ENCODE results near the gene SPACDR.
"Not testable (repeated sequence)": the region's sequence is repeated elsewhere in the genome, so short reads cannot be mapped to it uniquely, and the experiment has no call there.

Gene SPACDR

DNA sequence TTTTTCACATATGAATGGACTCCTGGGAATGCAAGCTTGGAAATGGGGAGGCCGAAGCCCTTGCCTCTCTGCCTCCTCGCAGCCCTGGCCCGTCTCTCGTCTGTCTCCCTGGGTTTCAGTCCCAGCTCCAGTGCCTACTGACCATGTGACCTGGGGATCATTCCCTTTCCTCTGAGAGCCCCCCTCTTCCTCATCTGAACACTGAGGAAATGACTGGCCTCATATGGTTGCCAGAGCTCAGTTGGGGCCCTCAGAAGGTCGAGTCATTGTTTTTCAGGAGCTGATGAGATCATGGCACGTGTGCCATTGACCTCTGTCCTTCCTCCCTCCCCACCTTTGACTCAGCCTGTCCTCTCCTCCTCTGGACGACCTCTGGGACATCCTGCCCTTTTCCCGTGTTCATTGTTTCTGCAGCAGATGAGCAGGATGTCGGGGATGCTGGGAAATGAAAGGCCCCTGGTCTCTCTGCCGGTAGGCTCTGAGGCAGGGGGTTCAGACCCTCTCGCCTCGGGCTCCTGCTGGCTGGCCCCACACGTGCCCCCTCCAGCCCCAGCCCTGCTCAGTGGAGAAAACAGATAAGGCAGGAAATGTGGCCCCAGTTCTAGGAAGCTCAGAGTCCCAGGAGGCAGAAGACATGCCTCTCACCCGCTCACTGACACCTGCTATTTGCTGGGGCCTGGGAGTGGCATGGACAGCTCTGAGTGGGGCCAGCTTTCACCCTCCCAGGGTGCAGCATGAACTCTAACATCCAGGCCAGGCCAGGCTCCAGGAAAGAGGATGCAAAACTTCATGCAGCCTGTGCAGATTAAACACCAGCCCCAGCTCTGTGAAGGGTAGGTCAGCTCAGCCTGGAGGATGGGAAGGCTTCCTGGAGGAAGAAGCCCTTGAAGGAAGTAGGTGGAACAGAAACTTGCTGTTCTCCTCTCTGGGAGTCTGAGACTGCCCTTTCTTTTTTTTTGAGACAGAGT, 19.5 kb downstream of the SPACDR start:
- Histone ChIP-seq H3K27me3 (replicated peaks in 2 of 5; ENCODE audit: control insufficient read depth in 4 of 5, insufficient read depth in 5 of 5, low read length in 4 of 5) (no peaks in the 10 kb centered on the region), H3K9me3 (ENCODE audit: control extremely low read depth in 1 of 5, control insufficient read depth in 4 of 5, insufficient read depth in 2 of 5, low read depth in 1 of 5, low read length in 4 of 5) (no peaks in the 10 kb centered on the region), H3K27ac (ENCODE audit: insufficient read depth in 1 of 2, low read depth in 1 of 2, low read length in 2 of 2, poor library complexity in 1 of 2, severe bottlenecking in 2 of 2) (peak overlapping the region in 1 of 2 experiments; percentile 62), H3K4me1 (ENCODE audit: control extremely low read depth in 1 of 4, control insufficient read depth in 4 of 4, insufficient read depth in 4 of 4, low read length in 3 of 4) (peaks cover 2 to 30% (median 21%) of the 10 kb centered on the region in 4 experiments), H3K36me3 (ENCODE audit: control insufficient read depth in 4 of 4, insufficient read depth in 4 of 4, low read length in 3 of 4) (no peaks in the 10 kb centered on the region), H3K4me3 (ENCODE audit: control insufficient read depth in 1 of 7, extremely low read depth in 1 of 7, insufficient read depth in 4 of 7, low read depth in 2 of 7, low read length in 6 of 7) (peak overlapping the region in 2 of 7 experiments; percentile 1 to 36)
- POLR2A ChIA-PET, result interaction anchor here (0.7 to 2.8 kb wide), 4 partner anchors 8 to 21 kb away, joined by 3 to 17 read pairs (median 8); partner anchors contain the start of genes MEPCE and ZCWPW1
- peak; percentile 38 to 63 (median 60) for DNase-seq
- 50% methylated on average over 7 of the region's 14 CpGs for WGBS (ENCODE audit: insufficient coverage)
- CTCF ChIA-PET, result interaction anchor here (1.0 to 20.5 kb wide), 8 partner anchors 9 to 245 kb away, joined by 3 to 160 read pairs (median 6); partner anchors contain the start of genes MEPCE and ZCWPW1

DNA sequence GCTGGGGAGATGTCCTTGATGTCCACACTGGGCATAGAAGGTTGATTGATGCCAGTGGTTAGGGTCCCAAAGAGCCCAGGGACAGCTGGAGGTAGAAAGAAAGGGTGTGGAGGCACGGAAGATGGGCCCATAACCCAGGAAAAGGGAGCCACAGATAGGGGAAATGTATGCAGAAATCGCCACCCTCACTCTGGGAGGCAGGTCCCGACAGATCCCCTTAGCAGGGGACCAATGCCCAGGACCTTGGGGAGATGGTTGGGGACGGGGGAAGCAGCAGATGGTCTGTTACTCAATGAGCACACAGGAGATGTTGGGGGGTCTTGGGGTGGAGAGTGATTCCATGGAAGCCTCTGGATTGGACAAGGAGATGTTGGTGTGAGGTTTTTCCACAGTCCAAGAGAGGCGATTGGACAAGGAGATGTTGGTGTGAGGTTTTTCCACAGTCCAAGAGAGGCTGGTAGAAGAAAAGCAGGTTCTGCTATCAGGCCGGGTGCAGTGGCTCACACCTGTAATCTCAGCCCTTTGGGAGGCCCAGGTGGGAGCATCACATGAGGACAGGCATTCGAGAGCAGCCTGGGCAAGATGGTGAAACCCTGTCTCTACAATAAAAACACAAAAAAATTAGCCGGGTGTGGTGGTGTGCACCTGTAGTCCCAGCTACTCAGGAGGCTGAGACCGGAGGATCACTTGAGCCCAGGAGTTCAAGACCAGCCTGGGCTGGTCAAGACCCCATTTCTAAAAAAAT, 20.8 kb downstream of the SPACDR start:
- ChIA-PET CTCF (interaction anchor here (2.2 to 20.5 kb wide), 2 partner anchors 8 to 11 kb away, joined by 8 to 160 read pairs; no protein-coding TSS in a partner anchor), POLR2A (interaction anchor here (0.9 to 2.8 kb wide), 3 partner anchors 9 to 14 kb away, joined by 4 to 17 read pairs (median 10); partner anchors contain the start of genes MEPCE and ZCWPW1)
- Histone ChIP-seq H3K9me3 (ENCODE audit: control extremely low read depth in 1 of 5, control insufficient read depth in 4 of 5, insufficient read depth in 2 of 5, low read depth in 1 of 5, low read length in 4 of 5) (no peaks in the 10 kb centered on the region), H3K27me3 (replicated peaks in 2 of 5; ENCODE audit: control insufficient read depth in 4 of 5, insufficient read depth in 5 of 5, low read length in 4 of 5) (no peaks in the 10 kb centered on the region), H3K4me1 (ENCODE audit: control extremely low read depth in 1 of 4, control insufficient read depth in 4 of 4, insufficient read depth in 4 of 4, low read length in 3 of 4) (peaks cover 2 to 30% (median 21%) of the 10 kb centered on the region in 4 experiments), H3K36me3 (ENCODE audit: control insufficient read depth in 4 of 4, insufficient read depth in 4 of 4, low read length in 3 of 4) (no peaks in the 10 kb centered on the region), H3K4me3 (ENCODE audit: control insufficient read depth in 1 of 7, extremely low read depth in 1 of 7, insufficient read depth in 4 of 7, low read depth in 2 of 7, low read length in 6 of 7) (no peak overlapping the region), H3K27ac (ENCODE audit: insufficient read depth in 1 of 2, low read depth in 1 of 2, low read length in 2 of 2, poor library complexity in 1 of 2, severe bottlenecking in 2 of 2) (no peak overlapping the region)
- WGBS (ENCODE audit: insufficient coverage), result 96% methylated on average over 9 of the region's 9 CpGs
- DNase-seq, result no peak

DNA sequence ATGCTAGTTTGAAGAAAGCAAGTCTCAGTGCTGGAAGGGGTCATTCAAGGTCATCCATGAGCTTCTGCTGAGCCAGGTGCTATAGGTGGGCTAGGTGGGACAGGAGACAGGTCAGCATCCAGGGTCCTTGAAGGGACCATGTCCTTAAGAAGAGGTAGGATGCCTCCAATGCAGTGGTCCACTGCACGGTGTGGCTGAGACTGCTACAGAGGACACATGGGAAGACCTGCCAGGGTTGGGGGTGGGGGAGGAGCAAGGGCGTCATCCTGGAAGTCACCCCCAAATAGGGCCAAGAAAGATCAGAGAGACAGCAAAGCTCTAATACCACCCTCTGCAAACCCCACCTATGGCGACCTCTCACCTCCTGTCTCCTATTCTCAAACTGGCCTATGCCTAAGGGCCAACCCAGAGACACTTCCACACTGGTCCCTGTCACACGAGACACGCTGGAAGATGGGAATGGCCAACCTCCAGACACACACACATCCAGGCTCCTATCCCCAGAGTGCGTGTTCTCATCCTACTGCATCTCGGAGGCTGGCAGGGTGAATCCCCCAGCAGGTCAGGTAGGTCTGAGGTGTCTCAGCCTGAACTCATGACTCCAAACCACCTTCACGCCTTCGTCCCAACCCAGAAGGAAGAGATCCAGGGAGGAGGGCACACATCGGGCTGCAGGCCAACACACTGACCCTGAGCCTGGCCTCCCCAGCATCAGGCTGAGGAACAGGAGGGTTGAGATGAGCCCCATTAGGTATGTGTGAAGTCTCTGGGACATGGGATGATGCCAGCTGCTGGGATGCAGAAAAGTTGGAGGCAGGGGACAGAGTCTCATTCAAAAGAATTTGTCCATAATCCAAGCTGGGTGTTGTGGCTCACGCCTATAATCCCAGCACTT, 22.2 kb downstream of the SPACDR start:
- no peak for DNase-seq
- Histone ChIP-seq H3K36me3 (ENCODE audit: control insufficient read depth in 4 of 4, insufficient read depth in 4 of 4, low read length in 3 of 4) (no peaks in the 10 kb centered on the region), H3K27ac (ENCODE audit: insufficient read depth in 1 of 2, low read depth in 1 of 2, low read length in 2 of 2, poor library complexity in 1 of 2, severe bottlenecking in 2 of 2) (no peak overlapping the region), H3K4me3 (ENCODE audit: control insufficient read depth in 1 of 7, extremely low read depth in 1 of 7, insufficient read depth in 4 of 7, low read depth in 2 of 7, low read length in 6 of 7) (no peak overlapping the region), H3K9me3 (ENCODE audit: control extremely low read depth in 1 of 5, control insufficient read depth in 4 of 5, insufficient read depth in 2 of 5, low read depth in 1 of 5, low read length in 4 of 5) (no peaks in the 10 kb centered on the region), H3K27me3 (replicated peaks in 2 of 5; ENCODE audit: control insufficient read depth in 4 of 5, insufficient read depth in 5 of 5, low read length in 4 of 5) (no peaks in the 10 kb centered on the region), H3K4me1 (ENCODE audit: control extremely low read depth in 1 of 4, control insufficient read depth in 4 of 4, insufficient read depth in 4 of 4, low read length in 3 of 4) (peaks cover 2 to 33% (median 23%) of the 10 kb centered on the region in 4 experiments)
- WGBS (ENCODE audit: insufficient coverage), result 97% methylated on average over 9 of the region's 11 CpGs
- CTCF ChIA-PET, result interaction anchor here (20.5 kb wide), 1 partner anchor 12 kb away, joined by 160 read pairs; no protein-coding TSS in a partner anchor
- POLR2A ChIA-PET, result interaction anchor here (0.9 kb wide), 1 partner anchor 12 kb away, joined by 4 read pairs; no protein-coding TSS in a partner anchor

DNA sequence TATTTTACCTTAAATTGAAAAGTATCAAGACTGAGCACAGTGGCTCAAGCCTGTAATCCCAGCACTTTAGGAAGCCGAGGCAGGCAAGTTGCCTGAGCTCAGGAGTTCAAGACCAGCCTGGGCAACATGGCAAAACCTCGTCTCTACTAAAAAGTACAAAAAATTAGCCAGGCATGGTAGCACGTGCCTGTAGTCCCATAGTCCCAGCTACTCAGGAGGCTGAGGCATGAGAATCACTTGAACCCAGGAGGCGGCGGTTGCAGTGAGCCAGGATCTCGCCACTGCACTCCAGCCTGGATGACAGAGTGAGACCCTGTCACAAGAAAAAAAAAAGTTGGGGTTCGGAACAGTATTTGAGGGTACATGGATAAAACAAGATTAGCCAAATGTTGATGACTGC, 24.8 kb downstream of the SPACDR start:
- peaks cover 0 to 11% (median 6%) of the 10 kb centered on the region in 4 experiments for H3K36me3 ChIP-seq (ENCODE audit: control insufficient read depth in 4 of 4, insufficient read depth in 4 of 4, low read length in 3 of 4)
- not testable (repeated sequence) for H3K9me3 ChIP-seq (ENCODE audit: control extremely low read depth in 1 of 5, control insufficient read depth in 4 of 5, insufficient read depth in 2 of 5, low read depth in 1 of 5, low read length in 4 of 5); H3K27me3 ChIP-seq (replicated peaks in 2 of 5; ENCODE audit: control insufficient read depth in 4 of 5, insufficient read depth in 5 of 5, low read length in 4 of 5); H3K4me3 ChIP-seq (ENCODE audit: control insufficient read depth in 1 of 7, extremely low read depth in 1 of 7, insufficient read depth in 4 of 7, low read depth in 2 of 7, low read length in 6 of 7); DNase-seq; H3K27ac ChIP-seq (ENCODE audit: insufficient read depth in 1 of 2, low read depth in 1 of 2, low read length in 2 of 2, poor library complexity in 1 of 2, severe bottlenecking in 2 of 2)
- 98% methylated on average over 4 of the region's 7 CpGs for WGBS (ENCODE audit: insufficient coverage)
- POLR2A ChIA-PET, result interaction anchor here (0.6 kb wide), 1 partner anchor 241 kb away, joined by 5 read pairs; no protein-coding TSS in a partner anchor
- CTCF ChIA-PET, result interaction anchor here (20.5 kb wide), 1 partner anchor 15 kb away, joined by 160 read pairs; no protein-coding TSS in a partner anchor
- peaks cover 6 to 26% (median 20%) of the 10 kb centered on the region in 4 experiments for H3K4me1 ChIP-seq (ENCODE audit: control extremely low read depth in 1 of 4, control insufficient read depth in 4 of 4, insufficient read depth in 4 of 4, low read length in 3 of 4)

DNA sequence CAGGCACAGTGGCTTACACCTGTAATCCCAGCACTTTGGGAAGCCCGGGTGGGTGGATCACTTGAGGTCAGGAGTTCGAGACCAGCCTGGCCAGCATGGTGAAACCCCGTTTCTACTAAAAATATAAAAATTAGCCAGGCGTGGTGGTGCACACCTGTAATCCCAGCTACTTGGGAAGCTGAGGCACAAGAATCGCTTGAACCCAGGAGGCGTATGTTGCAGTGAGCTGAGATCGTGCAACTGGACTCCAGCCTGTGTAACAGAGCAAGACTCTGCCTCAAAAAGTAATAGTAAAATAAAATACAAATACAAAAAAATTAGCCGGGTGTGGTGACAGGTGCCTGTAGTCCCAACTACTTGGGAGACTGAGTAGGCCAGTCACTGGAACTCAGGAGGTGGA, 25.3 kb downstream of the SPACDR start:
- H3K27ac ChIP-seq (ENCODE audit: insufficient read depth in 1 of 2, low read depth in 1 of 2, low read length in 2 of 2, poor library complexity in 1 of 2, severe bottlenecking in 2 of 2); H3K9me3 ChIP-seq (ENCODE audit: control extremely low read depth in 1 of 5, control insufficient read depth in 4 of 5, insufficient read depth in 2 of 5, low read depth in 1 of 5, low read length in 4 of 5); DNase-seq; POLR2A ChIA-PET; H3K27me3 ChIP-seq (replicated peaks in 2 of 5; ENCODE audit: control insufficient read depth in 4 of 5, insufficient read depth in 5 of 5, low read length in 4 of 5); H3K4me3 ChIP-seq (ENCODE audit: control insufficient read depth in 1 of 7, extremely low read depth in 1 of 7, insufficient read depth in 4 of 7, low read depth in 2 of 7, low read length in 6 of 7): not testable (repeated sequence)
- CTCF ChIA-PET, result interaction anchor here (1.6 to 20.5 kb wide), 2 partner anchors 8 to 15 kb away, joined by 5 to 160 read pairs; no protein-coding TSS in a partner anchor
- H3K4me1 ChIP-seq (ENCODE audit: control extremely low read depth in 1 of 4, control insufficient read depth in 4 of 4, insufficient read depth in 4 of 4, low read length in 3 of 4), result peaks cover 6 to 28% (median 19%) of the 10 kb centered on the region in 4 experiments
- WGBS (ENCODE audit: insufficient coverage), result 91% methylated on average over 4 of the region's 8 CpGs
- peaks cover 1 to 16% (median 11%) of the 10 kb centered on the region in 4 experiments for H3K36me3 ChIP-seq (ENCODE audit: control insufficient read depth in 4 of 4, insufficient read depth in 4 of 4, low read length in 3 of 4)

DNA sequence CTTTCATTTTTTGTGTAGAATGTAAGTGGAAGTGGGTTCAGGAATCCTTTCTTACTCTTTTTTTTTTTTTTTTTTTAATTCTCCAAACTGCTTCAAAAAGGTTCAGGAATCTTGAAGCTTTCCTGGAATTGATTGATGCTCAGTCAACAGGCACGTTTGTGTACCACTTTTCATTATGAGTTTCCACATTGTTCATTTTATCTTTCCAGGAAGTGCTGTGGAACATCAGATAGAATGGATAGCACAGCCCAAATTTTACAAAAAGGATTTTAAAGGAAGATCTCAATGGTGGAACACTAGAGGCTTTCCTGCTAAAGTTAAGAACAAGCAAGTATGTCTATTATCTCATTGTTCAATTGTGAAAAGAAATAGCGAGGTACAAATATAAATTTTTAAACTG, 25.9 kb downstream of the SPACDR start:
- Histone ChIP-seq H3K4me1 (ENCODE audit: control extremely low read depth in 1 of 4, control insufficient read depth in 4 of 4, insufficient read depth in 4 of 4, low read length in 3 of 4) (peaks cover 6 to 30% (median 20%) of the 10 kb centered on the region in 4 experiments), H3K9me3 (ENCODE audit: control extremely low read depth in 1 of 5, control insufficient read depth in 4 of 5, insufficient read depth in 2 of 5, low read depth in 1 of 5, low read length in 4 of 5) (no peaks in the 10 kb centered on the region), H3K27ac (ENCODE audit: insufficient read depth in 1 of 2, low read depth in 1 of 2, low read length in 2 of 2, poor library complexity in 1 of 2, severe bottlenecking in 2 of 2) (no peak overlapping the region), H3K27me3 (replicated peaks in 2 of 5; ENCODE audit: control insufficient read depth in 4 of 5, insufficient read depth in 5 of 5, low read length in 4 of 5) (no peaks in the 10 kb centered on the region), H3K4me3 (ENCODE audit: control insufficient read depth in 1 of 7, extremely low read depth in 1 of 7, insufficient read depth in 4 of 7, low read depth in 2 of 7, low read length in 6 of 7) (no peak overlapping the region), H3K36me3 (ENCODE audit: control insufficient read depth in 4 of 4, insufficient read depth in 4 of 4, low read length in 3 of 4) (peaks cover 3 to 21% (median 17%) of the 10 kb centered on the region in 4 experiments)
- 22% methylated on average over 1 of the region's 2 CpGs for WGBS (ENCODE audit: insufficient coverage)
- no peak for DNase-seq
- ChIA-PET POLR2A (no interaction called here), CTCF (interaction anchor here (1.1 to 20.5 kb wide), 4 partner anchors 9 to 127 kb away, joined by 3 to 160 read pairs (median 6); no protein-coding TSS in a partner anchor)

All from common myeloid progenitor, CD34-positive (primary cell).